ENCODE results near the gene OR8U1.

Gene OR8U1

GRCh38 chr11:56340289-56340688 is 35.1 kb upstream of the OR8U1 start:
- Histone ChIP-seq H3K36me3 (ENCODE audit: insufficient read depth, low read length) (no peaks in the 10 kb centered on the region), H3K4me1 (ENCODE audit: insufficient read depth, low read length, severe bottlenecking) (no peaks in the 10 kb centered on the region), H4K20me1 (ENCODE audit: insufficient read depth, low read length) (no peaks in the 10 kb centered on the region), H2AFZ (ENCODE audit: low read length) (no peak overlapping the region), H3K4me3 (ENCODE audit: low read depth, low read length, poor library complexity, severe bottlenecking) (no peak overlapping the region), H3K9ac (ENCODE audit: low read length) (no peak overlapping the region), H3F3A (ENCODE audit: insufficient read depth, low read length) (no peaks in the 10 kb centered on the region), H3K27me3 (ENCODE audit: insufficient read depth, low read length) (no peaks in the 10 kb centered on the region), H3K79me2 (ENCODE audit: insufficient read depth, low read length) (no peaks in the 10 kb centered on the region), H3K9me2 (ENCODE audit: low read depth, low read length) (no peaks in the 10 kb centered on the region), H3K27ac (ENCODE audit: low read depth, low read length, poor library complexity, severe bottlenecking) (no peak overlapping the region), H3K4me2 (ENCODE audit: low read length) (no peak overlapping the region), H3K9me3 (ENCODE audit: low read length) (no peaks in the 10 kb centered on the region)
- no peak for TF ChIP-seq CTCF (IDR thresholded peaks at IDR 0.05; ENCODE audit: low read length)
- TF ChIP-seq EZH2 (IDR thresholded peaks at IDR 0.05; ENCODE audit: borderline replicate concordance, low read length), result no peak

GRCh38 chr11:56345739-56346138 is 29.7 kb upstream of the OR8U1 start, which contains the start of gene OR8K1:
TSS of gene OR8K1 (plus strand) at chr11:56346039. CDS start at chr11:56346039, 0 bp downstream.
- Histone ChIP-seq H3K9me3 (ENCODE audit: low read length) (no peaks in the 10 kb centered on the region), H2AFZ (ENCODE audit: low read length) (no peak within 1 kb of the TSS), H3K36me3 (ENCODE audit: insufficient read depth, low read length) (no peaks in the 10 kb centered on the region), H3K4me2 (ENCODE audit: low read length) (no peak within 1 kb of the TSS), H3F3A (ENCODE audit: insufficient read depth, low read length) (no peaks in the 10 kb centered on the region), H3K9ac (ENCODE audit: low read length) (no peak within 1 kb of the TSS), H3K27me3 (ENCODE audit: insufficient read depth, low read length) (no peaks in the 10 kb centered on the region), H3K9me2 (ENCODE audit: low read depth, low read length) (no peaks in the 10 kb centered on the region), H3K4me1 (ENCODE audit: insufficient read depth, low read length, severe bottlenecking) (no peaks in the 10 kb centered on the region), H4K20me1 (ENCODE audit: insufficient read depth, low read length) (no peaks in the 10 kb centered on the region), H3K79me2 (ENCODE audit: insufficient read depth, low read length) (no peaks in the 10 kb centered on the region), H3K27ac (ENCODE audit: low read depth, low read length, poor library complexity, severe bottlenecking) (no peak within 1 kb of the TSS), H3K4me3 (ENCODE audit: low read depth, low read length, poor library complexity, severe bottlenecking) (no peak within 1 kb of the TSS)
- TF ChIP-seq EZH2 (IDR thresholded peaks at IDR 0.05; ENCODE audit: borderline replicate concordance, low read length) (no peak), CTCF (IDR thresholded peaks at IDR 0.05; ENCODE audit: low read length) (no peak)

GRCh38 chr11:56353991-56354390 is 21.4 kb upstream of the OR8U1 start, which contains the start of gene OR8J1:
TSS of gene OR8J1 (plus strand) at chr11:56354291. CDS start at chr11:56360247, 5,956 bp downstream.
- H4K20me1 ChIP-seq (ENCODE audit: insufficient read depth, low read length), result no peaks in the 10 kb centered on the region
- no peaks in the 10 kb centered on the region for H3K9me3 ChIP-seq (ENCODE audit: low read length)
- no peak within 1 kb of the TSS for H3K9ac ChIP-seq (ENCODE audit: low read length)
- TF ChIP-seq EZH2 (IDR thresholded peaks at IDR 0.05; ENCODE audit: borderline replicate concordance, low read length) (no peak), CTCF (IDR thresholded peaks at IDR 0.05; ENCODE audit: low read length) (no peak)
- H3K27me3 ChIP-seq (ENCODE audit: insufficient read depth, low read length), result no peaks in the 10 kb centered on the region
- H3K79me2 ChIP-seq (ENCODE audit: insufficient read depth, low read length), result no peaks in the 10 kb centered on the region
- no peaks in the 10 kb centered on the region for H3K36me3 ChIP-seq (ENCODE audit: insufficient read depth, low read length)
- no peaks in the 10 kb centered on the region for H3K4me1 ChIP-seq (ENCODE audit: insufficient read depth, low read length, severe bottlenecking)
- no peak within 1 kb of the TSS for H3K4me3 ChIP-seq (ENCODE audit: low read depth, low read length, poor library complexity, severe bottlenecking)
- no peak within 1 kb of the TSS for H3K27ac ChIP-seq (ENCODE audit: low read depth, low read length, poor library complexity, severe bottlenecking)
- H2AFZ ChIP-seq (ENCODE audit: low read length), result no peak within 1 kb of the TSS
- H3F3A ChIP-seq (ENCODE audit: insufficient read depth, low read length), result no peaks in the 10 kb centered on the region
- no peak within 1 kb of the TSS for H3K4me2 ChIP-seq (ENCODE audit: low read length)
- no peaks in the 10 kb centered on the region for H3K9me2 ChIP-seq (ENCODE audit: low read depth, low read length)
